ENCODE data around the gene NTNG1. TPM values are rescaled to one million over a fixed set of nuclear protein-coding genes. Genes with fewer than 3 reads are reported as not detected.

Gene NTNG1
- total RNA-seq, 2 donors from 2014 or later: 2.5 to 2.6 TPM

DNA sequence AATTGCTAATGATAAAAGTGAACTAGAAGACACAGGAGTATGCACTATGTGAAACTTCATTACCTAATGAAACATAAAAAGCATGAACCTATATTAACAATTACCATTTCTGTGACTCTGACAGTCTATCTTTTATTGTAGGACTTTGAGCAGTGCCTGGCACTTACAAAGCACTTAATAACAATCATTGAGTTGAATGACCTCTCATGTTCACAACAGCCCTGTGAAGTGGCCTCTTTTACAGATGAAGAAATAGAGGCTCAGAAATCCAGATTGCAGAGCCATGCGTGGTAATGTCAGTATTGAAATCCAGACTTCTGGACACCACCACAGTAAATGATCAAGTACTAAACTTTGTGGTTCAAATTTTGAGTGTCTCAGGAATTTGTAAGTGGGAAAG is 326.4 kb downstream of the NTNG1 start:
- peaks cover 21% of the 10 kb centered on the region for H3K4me1 Mint-ChIP-seq
- H3K9me3 Mint-ChIP-seq: no peaks in the 10 kb centered on the region
- H3K27me3 Mint-ChIP-seq (ENCODE audit: insufficient read depth): peaks cover 4% of the 10 kb centered on the region
- Histone ChIP-seq H3K9me3 (ENCODE audit: control insufficient read depth, low read length) (no peaks in the 10 kb centered on the region), H3K4me1 (ENCODE audit: control insufficient read depth, insufficient read depth, low read length) (peaks cover 6% of the 10 kb centered on the region), H3K36me3 (ENCODE audit: control insufficient read depth, insufficient read depth, low read length) (no peaks in the 10 kb centered on the region), H3K9ac (ENCODE audit: extremely low read depth, low read length, poor library complexity, severe bottlenecking) (no peak overlapping the region), H3K27me3 (ENCODE audit: control insufficient read depth, insufficient read depth, low read length, poor library complexity, severe bottlenecking) (peaks cover 4% of the 10 kb centered on the region), H3K27ac (ENCODE audit: low read depth, low read length) (no peak overlapping the region), H3K4me3 (ENCODE audit: low read length) (no peak overlapping the region)
- no peak overlapping the region for H3K4me3 Mint-ChIP-seq
- TF ChIP-seq, protein P1, sequence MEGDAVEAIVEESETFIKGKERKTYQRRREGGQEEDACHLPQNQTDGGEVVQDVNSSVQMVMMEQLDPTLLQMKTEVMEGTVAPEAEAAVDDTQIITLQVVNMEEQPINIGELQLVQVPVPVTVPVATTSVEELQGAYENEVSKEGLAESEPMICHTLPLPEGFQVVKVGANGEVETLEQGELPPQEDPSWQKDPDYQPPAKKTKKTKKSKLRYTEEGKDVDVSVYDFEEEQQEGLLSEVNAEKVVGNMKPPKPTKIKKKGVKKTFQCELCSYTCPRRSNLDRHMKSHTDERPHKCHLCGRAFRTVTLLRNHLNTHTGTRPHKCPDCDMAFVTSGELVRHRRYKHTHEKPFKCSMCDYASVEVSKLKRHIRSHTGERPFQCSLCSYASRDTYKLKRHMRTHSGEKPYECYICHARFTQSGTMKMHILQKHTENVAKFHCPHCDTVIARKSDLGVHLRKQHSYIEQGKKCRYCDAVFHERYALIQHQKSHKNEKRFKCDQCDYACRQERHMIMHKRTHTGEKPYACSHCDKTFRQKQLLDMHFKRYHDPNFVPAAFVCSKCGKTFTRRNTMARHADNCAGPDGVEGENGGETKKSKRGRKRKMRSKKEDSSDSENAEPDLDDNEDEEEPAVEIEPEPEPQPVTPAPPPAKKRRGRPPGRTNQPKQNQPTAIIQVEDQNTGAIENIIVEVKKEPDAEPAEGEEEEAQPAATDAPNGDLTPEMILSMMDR (conservative IDR thresholded peaks at IDR 0.05): no peak
- H3K36me3 Mint-ChIP-seq (ENCODE audit: low read depth): no peaks in the 10 kb centered on the region
- no peak overlapping the region for H3K27ac Mint-ChIP-seq
- WGBS, 2 experiments (ENCODE audit: insufficient coverage in 1 of 2, insufficient read length in 1 of 2): 86% methylated on average over 1 of the region's 1 CpG; no CpG with 5 or more reads in 1 of the 2 experiments
- DNase-seq: no peak

DNA sequence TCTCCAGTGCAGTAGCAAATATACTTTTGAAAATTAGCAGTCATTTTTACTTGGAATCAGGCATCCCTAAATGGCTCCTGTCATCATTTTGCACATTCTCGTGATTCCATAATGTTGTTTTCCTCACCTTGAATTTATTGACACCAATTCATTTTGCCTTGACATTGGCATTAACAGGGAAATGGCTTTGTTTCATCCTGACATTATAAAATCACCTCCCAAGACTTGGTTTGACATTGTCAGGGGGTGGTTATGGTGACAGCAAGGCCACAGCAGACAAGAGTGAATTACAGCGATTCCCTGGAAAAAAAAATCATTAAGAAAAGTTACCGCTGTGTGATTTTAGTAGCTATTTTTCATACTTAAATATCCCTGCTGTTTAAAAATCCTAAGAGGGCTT is 327.0 kb downstream of the NTNG1 start:
- Histone ChIP-seq H3K27me3 (ENCODE audit: control insufficient read depth, insufficient read depth, low read length, poor library complexity, severe bottlenecking) (peaks cover 9% of the 10 kb centered on the region), H3K36me3 (ENCODE audit: control insufficient read depth, insufficient read depth, low read length) (no peaks in the 10 kb centered on the region), H3K9ac (ENCODE audit: extremely low read depth, low read length, poor library complexity, severe bottlenecking) (no peak overlapping the region), H3K4me3 (ENCODE audit: low read length) (no peak overlapping the region), H3K9me3 (ENCODE audit: control insufficient read depth, low read length) (no peaks in the 10 kb centered on the region), H3K27ac (ENCODE audit: low read depth, low read length) (no peak overlapping the region), H3K4me1 (ENCODE audit: control insufficient read depth, insufficient read depth, low read length) (peaks cover 6% of the 10 kb centered on the region)
- no peaks in the 10 kb centered on the region for H3K36me3 Mint-ChIP-seq (ENCODE audit: low read depth)
- 97 to 100% methylated on average over 1 to 2 of the region's 3 CpGs for WGBS, 2 experiments (ENCODE audit: insufficient coverage in 1 of 2, insufficient read length in 1 of 2)
- peaks cover 21% of the 10 kb centered on the region for H3K4me1 Mint-ChIP-seq
- DNase-seq: no peak
- peaks cover 10% of the 10 kb centered on the region for H3K27me3 Mint-ChIP-seq (ENCODE audit: insufficient read depth)
- no peak overlapping the region for H3K27ac Mint-ChIP-seq
- no peak overlapping the region for H3K4me3 Mint-ChIP-seq
- TF ChIP-seq, protein P1 (conservative IDR thresholded peaks at IDR 0.05): no peak
- H3K9me3 Mint-ChIP-seq: no peaks in the 10 kb centered on the region

DNA sequence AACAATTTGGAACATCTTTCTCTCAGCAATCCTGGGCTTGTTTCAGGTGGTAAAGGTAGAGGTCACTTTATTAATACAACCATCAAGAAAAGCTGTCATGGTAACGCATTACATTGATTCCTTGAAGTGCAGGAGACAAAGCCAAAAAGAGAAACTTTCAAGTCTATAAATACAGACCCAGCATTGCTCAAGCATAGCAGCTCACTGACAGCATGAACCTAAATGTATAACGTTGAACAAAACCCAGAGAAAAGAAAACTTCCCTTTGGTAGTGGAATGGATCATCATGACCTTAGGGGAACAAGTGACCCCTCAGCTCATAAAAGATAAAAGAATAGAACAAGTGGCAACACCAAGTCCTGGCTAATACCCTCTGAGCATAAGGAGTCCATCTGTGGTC is 332.2 kb downstream of the NTNG1 start:
- DNase-seq: no peak
- TF ChIP-seq, protein P1 (conservative IDR thresholded peaks at IDR 0.05): no peak
- Histone ChIP-seq H3K9me3 (ENCODE audit: control insufficient read depth, low read length) (no peaks in the 10 kb centered on the region), H3K27me3 (ENCODE audit: control insufficient read depth, insufficient read depth, low read length, poor library complexity, severe bottlenecking) (peaks cover 33% of the 10 kb centered on the region), H3K4me1 (ENCODE audit: control insufficient read depth, insufficient read depth, low read length) (no peaks in the 10 kb centered on the region), H3K9ac (ENCODE audit: extremely low read depth, low read length, poor library complexity, severe bottlenecking) (no peak overlapping the region), H3K4me3 (ENCODE audit: low read length) (no peak overlapping the region), H3K36me3 (ENCODE audit: control insufficient read depth, insufficient read depth, low read length) (no peaks in the 10 kb centered on the region), H3K27ac (ENCODE audit: low read depth, low read length) (no peak overlapping the region)
- Mint-ChIP-seq H3K36me3 (ENCODE audit: low read depth) (no peaks in the 10 kb centered on the region), H3K4me1 (peaks cover 9% of the 10 kb centered on the region), H3K9me3 (no peaks in the 10 kb centered on the region), H3K27ac (no peak overlapping the region), H3K4me3 (no peak overlapping the region), H3K27me3 (ENCODE audit: insufficient read depth) (peaks cover 36% of the 10 kb centered on the region)
- WGBS, 2 experiments (ENCODE audit: insufficient coverage in 1 of 2, insufficient read length in 1 of 2): 94 to 100% methylated on average over 1 to 2 of the region's 2 CpGs
